ENCODE results near the gene FAT1.

GRCh38 chr4:186702297-186702696 is 21.4 kb downstream of the FAT1 start:
- TF ChIP-seq YY1 (IDR thresholded peaks at IDR 0.05; ENCODE audit: low read depth) (no peak), EGR1 (IDR thresholded peaks at IDR 0.05) (no peak), EP300 (IDR thresholded peaks at IDR 0.05; ENCODE audit: borderline replicate concordance) (no peak), USF1 (IDR thresholded peaks at IDR 0.05) (no peak), REST (IDR thresholded peaks at IDR 0.05; ENCODE audit: low read depth) (no peak), TAF1 (IDR thresholded peaks at IDR 0.05; ENCODE audit: low read depth) (no peak), FOXM1 (IDR thresholded peaks at IDR 0.05; ENCODE audit: borderline replicate concordance, low read depth) (no peak), RAD21 (IDR thresholded peaks at IDR 0.05; ENCODE audit: low read depth) (no peak), CEBPB (IDR thresholded peaks at IDR 0.05) (no peak), NFIC (IDR thresholded peaks at IDR 0.05) (no peak), CREB1 (IDR thresholded peaks at IDR 0.05; ENCODE audit: low read depth) (no peak), MAX (IDR thresholded peaks at IDR 0.05) (no peak)
